ENCODE results near the gene CENPU.

- no peak for TF ChIP-seq SUZ12 (IDR thresholded peaks at IDR 0.05)
- TF ChIP-seq PKNOX1 (IDR thresholded peaks at IDR 0.05): peak; percentile 23; the same call in 1 of the 2 replicates
- TF ChIP-seq ELF4 (IDR thresholded peaks at IDR 0.05): no peak
- no peak for TF ChIP-seq BHLHE40 (IDR thresholded peaks at IDR 0.05; ENCODE audit: borderline replicate concordance)
- no peak for TF ChIP-seq ZNF384 (IDR thresholded peaks at IDR 0.05)
- TF ChIP-seq SP1 (IDR thresholded peaks at IDR 0.05): no peak
- no peak for TF ChIP-seq TARDBP (IDR thresholded peaks at IDR 0.05)
- TF ChIP-seq NFRKB (IDR thresholded peaks at IDR 0.05): no peak
- no peak for TF ChIP-seq FOXM1 (IDR thresholded peaks at IDR 0.05; ENCODE audit: borderline replicate concordance)
- TF ChIP-seq LEF1 (IDR thresholded peaks at IDR 0.05; ENCODE audit: borderline replicate concordance): no peak
- no peak for TF ChIP-seq FOXK2 (IDR thresholded peaks at IDR 0.05)
- TF ChIP-seq L3MBTL2 (conservative IDR thresholded peaks at IDR 0.05): no peak
- no peak for TF ChIP-seq ARNT (IDR thresholded peaks at IDR 0.05)
- TF ChIP-seq HDGF (IDR thresholded peaks at IDR 0.05; ENCODE audit: borderline replicate concordance): no peak
These were observed 58.9 kb downstream of the CENPU start for GRCh38 chr4:184675018-184675417.
